ENCODE measurements around the gene ADAT1. TPM values are rescaled to one million over a fixed set of nuclear protein-coding genes. Genes with fewer than 3 reads are reported as not detected.

ADAT1 gene
- total RNA-seq (10 to 100 TPM; 46.7 to 47.6 TPM), total RNA-seq (21.8 to 88.6 (median 38.3) reads per million in 172 experiments)
- 41.7 TPM for polyA plus RNA-seq (2013, experiment 1 of 2)
- 54.0 TPM for polyA plus RNA-seq (2013, experiment 2 of 2)

- CTCF ChIA-PET = interaction anchor here (1.0 to 3.2 kb wide), 5 partner anchors 22 to 158 kb away, joined by 3 to 15 read pairs (median 4); partner anchors contain the start of genes KARS1, TERF2IP, TMEM170A and TMEM231
- POLR2A ChIA-PET = interaction anchor here (0.6 to 7.5 kb wide), 22 partner anchors 9 to 1568 kb away, joined by 3 to 239 read pairs (median 5); partner anchors contain the start of genes CFDP1, GABARAPL2, KARS1 and MON1B
- intact Hi-C loops (cut with DNase I, micrococcal nuclease) = loop anchor here (1.0 to 10.0 kb wide), 13 partner anchors 24 to 1572 kb away; partner anchors contain the start of genes CFDP1 (in 2 of the 2), GABARAPL2 (in 2 of the 2), KARS1 (in 2 of the 2) and TERF2IP (in 2 of the 2)
- H3K36me3 ChIP-seq (ENCODE audit: insufficient read depth, low read length) = peaks cover 47% of the 10 kb centered on the region
- DNase-seq = peak; percentile 94 to 100 (median 97)
- no peaks in the 10 kb centered on the region for H3K27me3 Mint-ChIP-seq
- H3K4me1 ChIP-seq (ENCODE audit: insufficient read depth, low read length) = peaks cover 61% of the 10 kb centered on the region
- peaks cover 77% of the 10 kb centered on the region for H3K4me1 Mint-ChIP-seq (ENCODE audit: low read depth)
- peak within 1 kb of the TSS; percentile 87 to 98 for H3K27ac ChIP-seq (ENCODE audit: low read depth in 1 of 2, low read length in 2 of 2)
- H3K36me3 Mint-ChIP-seq (ENCODE audit: low read depth) = peaks cover 79% of the 10 kb centered on the region
- TF ChIP-seq CTCF (IDR thresholded peaks at IDR 0.05) = no peak
- H3K27ac Mint-ChIP-seq = peak within 1 kb of the TSS; percentile 99
- H3K27me3 ChIP-seq (ENCODE audit: control insufficient read depth in 1 of 2, insufficient read depth in 2 of 2, low read length in 2 of 2) = no peaks in the 10 kb centered on the region
- peak within 1 kb of the TSS; percentile 94 for H3K4me3 ChIP-seq (ENCODE audit: low read length)
- ATAC-seq (ENCODE audit: poor library complexity) = peak; percentile 92
- H3K9me3 ChIP-seq (ENCODE audit: control insufficient read depth in 1 of 2, insufficient read depth in 1 of 2, low read length in 2 of 2) = no peaks in the 10 kb centered on the region
- H3K4me3 Mint-ChIP-seq = peak within 1 kb of the TSS; percentile 99
- no peaks in the 10 kb centered on the region for H3K9me3 Mint-ChIP-seq
Measured at GRCh38 chr16:75622761-75623605, at the start of gene ADAT1. Gene ADAT1 (minus strand): TSS chr16:75623281. CDS start chr16:75620799, 2,482 bp downstream.

GRCh38 chr16:75667503-75667902 lies 44.4 kb upstream of the ADAT1 start:
- no peaks in the 10 kb centered on the region for H3K4me1 Mint-ChIP-seq (ENCODE audit: low read depth)
- H3K9me3 Mint-ChIP-seq = no peaks in the 10 kb centered on the region
- Histone ChIP-seq H3K9me3 (ENCODE audit: control insufficient read depth in 1 of 2, insufficient read depth in 1 of 2, low read length in 2 of 2) (no peaks in the 10 kb centered on the region), H3K27me3 (ENCODE audit: control insufficient read depth in 1 of 2, insufficient read depth in 2 of 2, low read length in 2 of 2) (no peaks in the 10 kb centered on the region), H3K4me3 (ENCODE audit: low read length) (no peak overlapping the region), H3K27ac (ENCODE audit: low read depth in 1 of 2, low read length in 2 of 2) (no peak overlapping the region), H3K36me3 (ENCODE audit: insufficient read depth, low read length) (no peaks in the 10 kb centered on the region), H3K4me1 (ENCODE audit: insufficient read depth, low read length) (no peaks in the 10 kb centered on the region)
- ATAC-seq (ENCODE audit: poor library complexity) = no peak
- no peaks in the 10 kb centered on the region for H3K36me3 Mint-ChIP-seq (ENCODE audit: low read depth)
- no peak for DNase-seq
- TF ChIP-seq CTCF (IDR thresholded peaks at IDR 0.05) = no peak
- no peaks in the 10 kb centered on the region for H3K27me3 Mint-ChIP-seq
- intact Hi-C loops (cut with DNase I, micrococcal nuclease) = no loop called here
- H3K4me3 Mint-ChIP-seq = no peak overlapping the region
- ChIA-PET CTCF (no interaction called here), POLR2A (no interaction called here)
- H3K27ac Mint-ChIP-seq = no peak overlapping the region

GRCh38 chr16:75660726-75661302 lies 37.7 kb upstream of the ADAT1 start:
- Mint-ChIP-seq H3K36me3 (ENCODE audit: low read depth) (peaks cover 31% of the 10 kb centered on the region), H3K4me3 (no peak overlapping the region), H3K4me1 (ENCODE audit: low read depth) (peaks cover 19% of the 10 kb centered on the region), H3K27me3 (no peaks in the 10 kb centered on the region), H3K27ac (peak overlapping the region; percentile 33), H3K9me3 (no peaks in the 10 kb centered on the region)
- POLR2A ChIA-PET = no interaction called here
- intact Hi-C loops (cut with DNase I, micrococcal nuclease) = no loop called here
- no peaks in the 10 kb centered on the region for H3K27me3 ChIP-seq (ENCODE audit: control insufficient read depth in 1 of 2, insufficient read depth in 2 of 2, low read length in 2 of 2)
- DNase-seq (no peak), ATAC-seq (ENCODE audit: poor library complexity) (no peak)
- no peak overlapping the region for H3K4me3 ChIP-seq (ENCODE audit: low read length)
- H3K27ac ChIP-seq (ENCODE audit: low read depth in 1 of 2, low read length in 2 of 2) = no peak overlapping the region
- H3K36me3 ChIP-seq (ENCODE audit: insufficient read depth, low read length) = peaks cover 41% of the 10 kb centered on the region
- H3K4me1 ChIP-seq (ENCODE audit: insufficient read depth, low read length) = no peaks in the 10 kb centered on the region
- H3K9me3 ChIP-seq (ENCODE audit: control insufficient read depth in 1 of 2, insufficient read depth in 1 of 2, low read length in 2 of 2) = no peaks in the 10 kb centered on the region
- no peak for TF ChIP-seq CTCF (IDR thresholded peaks at IDR 0.05)
- CTCF ChIA-PET = no interaction called here
